Activated CD4-positive, alpha-beta T cell treated with anti-CD3 and anti-CD28 coated beads, Interleukin-2, amount 50 U/mL, for 4 hours (primary cell): ENCODE results near the gene NPHP4.

ENCODE experiments used
- DNase-seq, 2 experiments: peaks; one replicate each; pipeline ENCODE4 v3.0.0-alpha.2; 2020

NPHP4 gene

DNA sequence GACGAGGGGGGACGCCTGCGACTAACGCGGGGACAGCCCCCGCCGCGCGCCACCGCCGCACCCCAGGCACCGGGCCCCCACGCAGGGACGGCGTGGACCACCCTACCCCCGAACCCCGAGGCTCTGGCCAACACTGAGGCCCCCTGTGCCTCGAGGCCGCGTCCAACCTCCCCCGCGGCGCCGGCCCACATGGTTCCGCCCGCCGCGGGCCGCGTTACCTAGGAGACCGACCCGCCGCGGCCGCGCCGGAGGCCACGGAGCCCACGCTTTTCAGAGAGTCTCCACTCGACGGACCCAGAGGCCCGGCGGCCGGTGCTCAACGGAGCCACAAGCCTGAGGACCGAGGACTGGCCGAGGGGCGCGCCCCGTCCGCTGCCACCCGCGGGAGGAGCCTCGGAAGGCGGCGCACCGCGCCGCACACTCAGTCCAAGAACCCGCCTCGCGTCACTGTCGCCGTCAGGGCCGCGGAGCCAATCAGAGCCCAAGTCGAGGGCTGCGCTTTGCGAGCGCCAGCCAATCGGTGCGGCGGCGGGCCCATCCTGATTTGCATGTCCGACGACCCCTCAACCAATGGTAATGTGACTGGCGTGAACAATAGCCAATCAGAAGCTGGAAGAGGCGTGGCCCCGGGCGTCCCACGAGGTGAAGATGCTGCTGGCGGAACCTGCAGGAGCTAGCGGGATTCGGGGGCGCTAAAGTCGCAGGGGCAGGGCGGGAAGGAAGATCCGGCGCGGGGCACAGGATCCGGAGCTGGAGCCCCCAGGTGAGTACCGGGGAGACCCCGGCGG lies at the start of gene NPHP4:
Gene NPHP4, minus strand, starts transcription at position 400 of the 788 bp plus-strand sequence. CDS start 6,136 bp downstream, outside the sequence.
- DNase-seq: peak; percentile 99

DNA sequence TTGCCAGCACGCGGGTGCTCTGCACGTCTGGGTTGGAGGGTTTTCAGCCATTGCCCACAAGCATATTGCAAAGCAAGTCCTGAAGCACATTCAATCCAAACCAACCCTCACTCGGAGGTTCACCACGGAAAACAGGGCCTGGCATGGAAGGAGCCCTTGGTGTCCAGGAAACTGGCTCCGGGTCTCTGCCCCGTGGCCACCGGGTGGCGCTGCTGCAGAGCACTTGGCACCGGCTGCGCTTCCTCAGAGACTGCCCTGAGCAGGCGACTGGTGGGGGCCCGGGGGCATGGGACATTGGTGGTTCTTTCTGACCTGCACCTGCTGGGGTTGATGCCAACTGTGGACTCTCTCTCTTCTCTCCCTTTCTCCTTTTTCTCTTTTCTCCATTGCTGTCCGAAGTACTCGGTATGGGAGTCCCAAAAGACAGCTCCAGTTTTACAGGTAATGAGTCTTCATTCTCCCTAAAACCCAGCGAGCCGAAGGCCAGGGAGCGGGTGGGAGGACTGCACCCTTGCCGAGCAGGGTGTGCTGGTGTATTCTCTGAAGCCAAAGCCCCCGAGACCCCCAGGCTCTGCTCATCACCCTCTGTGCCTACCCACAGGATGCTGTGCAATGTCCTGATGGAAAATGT lies 49.3 kb upstream of the NPHP4 start:
- DNase-seq: no peak

GRCh38 chr1:6040861-6041415 lies 48.7 kb upstream of the NPHP4 start:
- no peak for DNase-seq

GRCh38 chr1:6040444-6040843 lies 48.2 kb upstream of the NPHP4 start:
- no peak for DNase-seq

DNA sequence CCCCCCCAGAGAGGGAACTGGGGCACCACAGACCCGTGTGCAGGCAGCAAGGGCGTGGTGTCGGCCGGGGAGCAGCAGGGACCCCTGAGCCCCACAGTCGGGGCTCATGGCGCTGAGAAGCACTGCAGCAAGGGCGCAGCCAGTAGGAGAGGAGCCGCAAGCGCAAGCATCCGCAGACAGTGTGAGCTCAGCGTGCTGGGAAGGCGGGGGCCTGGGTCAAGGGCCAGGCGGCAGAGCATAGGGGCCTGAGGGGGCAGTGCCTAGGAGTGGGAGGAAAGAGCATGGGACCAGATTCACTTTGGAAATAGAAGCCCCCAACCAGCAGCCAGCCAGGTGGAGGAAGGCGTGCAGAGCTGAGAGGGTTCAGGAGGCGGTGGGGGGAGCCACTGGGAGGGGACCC lies 46.8 kb upstream of the NPHP4 start:
- DNase-seq: no peak

GRCh38 chr1:6038603-6039002 lies 46.4 kb upstream of the NPHP4 start:
- no peak for DNase-seq

- DNase-seq: no peak
These were observed 45.1 kb upstream of the NPHP4 start for GRCh38 chr1:6037338-6037762.

DNA sequence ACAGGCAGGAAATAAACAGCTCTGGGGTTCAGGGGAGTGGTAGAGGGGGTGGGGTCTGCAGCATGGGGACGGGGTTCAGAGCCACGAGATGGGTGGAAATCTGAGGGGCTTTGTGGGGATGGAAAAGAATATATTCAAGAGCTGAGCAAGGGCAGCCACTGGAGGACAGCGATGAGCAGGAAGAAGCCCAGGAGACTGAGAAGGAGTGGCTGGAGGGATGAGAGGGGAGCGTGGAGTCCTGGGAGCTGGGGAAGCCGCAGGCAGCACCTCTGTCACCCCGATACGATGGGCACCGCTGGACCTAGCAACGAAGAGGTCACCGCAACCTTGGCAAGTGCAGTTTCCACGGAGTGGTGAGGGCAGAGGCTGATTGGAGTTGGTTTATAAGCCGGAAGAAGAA lies 43.5 kb upstream of the NPHP4 start:
- no peak for DNase-seq

- DNase-seq: no peak
These were observed 43.1 kb upstream of the NPHP4 start for GRCh38 chr1:6035303-6035702.

- DNase-seq: no peak
These were observed 42.5 kb upstream of the NPHP4 start for GRCh38 chr1:6034750-6035096.

DNA sequence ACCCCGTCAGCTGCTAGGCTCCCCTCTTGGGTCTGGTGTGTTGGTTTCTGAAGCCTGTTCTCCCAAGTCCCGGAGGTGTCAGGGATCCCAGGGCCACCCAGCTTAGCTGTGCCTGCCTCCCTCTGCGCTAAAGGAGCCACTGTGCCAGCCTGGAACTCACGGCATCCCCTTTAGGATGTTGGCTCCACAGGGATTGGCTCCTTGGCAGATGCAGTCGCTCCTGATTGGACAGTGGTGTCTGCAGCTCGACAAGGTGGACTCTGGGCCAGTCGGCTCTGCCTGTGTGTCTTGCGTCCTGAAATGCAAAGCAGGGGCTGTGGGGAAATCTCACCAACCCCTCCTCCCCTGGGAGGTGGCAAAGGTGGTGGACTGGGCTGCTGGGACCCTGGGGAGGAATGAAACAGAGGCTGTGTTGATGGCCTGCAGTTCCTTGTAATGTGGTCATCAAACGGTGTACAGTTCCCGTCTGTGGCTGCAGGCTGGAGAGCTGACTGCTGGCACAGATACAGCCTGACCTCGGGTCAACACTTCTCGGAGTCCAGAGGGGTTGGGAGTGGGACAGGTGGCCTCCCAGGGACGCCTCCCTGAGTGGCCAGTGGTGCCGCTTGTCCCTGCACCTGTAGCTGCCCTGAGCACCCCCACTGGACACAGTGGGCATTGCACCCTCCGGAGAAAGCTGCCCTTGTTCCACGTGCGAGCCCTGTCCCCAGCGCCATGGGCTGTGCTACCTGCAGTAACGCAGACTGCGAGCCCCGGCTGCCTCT lies 41.9 kb upstream of the NPHP4 start:
- peak; percentile 28 to 31 for DNase-seq

- no peak for DNase-seq
These were observed 40.9 kb upstream of the NPHP4 start for GRCh38 chr1:6033124-6033523.

DNA sequence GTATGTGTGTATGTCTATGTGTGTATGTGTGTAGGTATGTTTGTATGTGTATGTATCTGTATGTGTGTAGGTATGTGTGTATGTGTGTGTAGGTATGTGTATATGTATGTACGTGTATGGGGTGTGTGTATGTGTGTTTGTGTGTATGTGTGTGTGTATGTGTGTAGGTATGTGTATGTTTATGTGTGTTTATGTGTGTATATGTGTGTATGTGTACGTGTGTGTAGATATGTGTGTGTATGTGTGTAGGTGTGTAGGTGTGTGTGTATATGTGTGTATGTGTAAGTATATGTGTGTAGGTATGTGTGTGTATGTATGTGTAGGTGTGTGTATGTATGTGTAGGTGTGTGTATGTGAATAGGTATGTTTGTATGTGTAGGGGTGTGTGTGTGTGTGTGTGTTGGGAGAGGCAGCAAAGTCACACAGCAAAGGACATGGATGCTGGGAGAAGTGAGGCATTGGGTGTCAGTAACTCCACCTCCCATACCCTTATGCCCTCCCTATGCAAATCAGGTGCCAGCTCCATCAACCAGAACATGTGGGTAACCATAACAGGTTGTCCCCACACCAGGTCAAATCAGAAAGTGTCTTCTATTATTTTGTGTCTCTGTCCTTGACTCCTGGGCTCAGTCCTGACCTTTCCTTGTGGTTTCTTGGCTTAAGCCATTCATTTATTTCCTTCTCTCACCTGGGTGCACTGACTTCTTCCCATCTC lies 38.5 kb upstream of the NPHP4 start:
- no peak for DNase-seq

- DNase-seq: no peak
These were observed 37.9 kb upstream of the NPHP4 start for GRCh38 chr1:6030132-6030531.

DNA sequence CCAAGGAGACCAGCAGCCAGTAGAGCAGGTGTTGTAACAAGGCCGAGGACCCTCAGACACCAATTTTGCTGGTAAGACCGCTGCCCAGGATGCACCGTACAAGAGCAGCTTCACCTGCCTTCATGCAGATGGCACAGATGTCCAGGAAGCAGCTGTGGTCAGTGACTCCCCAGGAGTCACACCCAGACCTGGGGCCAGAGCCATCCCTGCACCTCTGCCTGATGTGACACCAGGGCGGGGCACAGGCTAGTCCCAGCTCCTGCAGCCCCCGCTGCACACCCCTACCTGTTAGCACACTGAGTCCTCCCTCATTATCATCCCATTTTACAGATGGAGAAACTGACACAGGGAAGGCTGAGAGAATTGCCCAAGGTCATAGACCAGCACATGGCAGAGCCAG lies 37.1 kb upstream of the NPHP4 start:
- no peak for DNase-seq

DNA sequence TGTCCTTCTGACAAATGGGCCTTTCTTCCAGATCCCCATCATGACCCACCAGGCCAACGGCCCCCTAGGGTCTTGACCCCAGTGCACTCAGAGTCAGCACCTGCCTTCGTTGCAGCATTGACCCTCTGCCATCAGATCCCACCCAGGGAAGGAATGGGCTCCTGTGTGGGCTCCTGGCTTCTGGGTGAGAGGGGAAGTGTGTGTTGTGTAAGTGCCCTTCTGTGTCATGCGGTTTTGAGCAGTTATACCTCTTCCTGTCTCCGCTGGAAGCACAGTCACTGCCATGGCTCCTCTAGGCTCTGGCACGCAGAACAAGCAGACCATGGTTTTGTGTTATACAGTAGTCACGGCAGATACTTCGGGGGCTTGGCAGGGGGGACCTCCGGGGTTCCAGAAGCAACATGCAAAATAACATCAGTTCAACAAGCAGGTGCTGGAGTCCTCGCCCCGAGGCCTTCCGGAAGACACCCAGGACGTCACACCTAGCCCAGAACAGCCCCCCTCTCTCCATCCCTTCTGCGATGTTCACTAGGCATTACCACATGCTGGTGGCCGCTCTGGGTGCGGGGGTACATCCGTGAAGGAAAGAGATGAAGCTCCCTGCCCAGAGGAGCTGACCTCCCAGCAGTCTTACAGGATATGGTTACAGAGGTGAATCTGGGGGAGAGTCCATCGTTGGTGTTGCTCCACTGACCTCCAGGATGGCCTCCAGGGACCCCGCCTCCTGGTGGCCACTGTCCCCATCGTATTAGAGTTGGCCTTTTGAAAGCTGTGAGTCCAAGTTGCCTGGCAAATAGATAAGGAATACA lies 36.0 kb upstream of the NPHP4 start:
- peak; percentile 45 to 52 for DNase-seq

- no peak for DNase-seq
These were observed 35.4 kb upstream of the NPHP4 start for GRCh38 chr1:6027591-6027990.

GRCh38 chr1:6026095-6026809 lies 34.0 kb upstream of the NPHP4 start:
- peak; percentile 91 for DNase-seq

DNA sequence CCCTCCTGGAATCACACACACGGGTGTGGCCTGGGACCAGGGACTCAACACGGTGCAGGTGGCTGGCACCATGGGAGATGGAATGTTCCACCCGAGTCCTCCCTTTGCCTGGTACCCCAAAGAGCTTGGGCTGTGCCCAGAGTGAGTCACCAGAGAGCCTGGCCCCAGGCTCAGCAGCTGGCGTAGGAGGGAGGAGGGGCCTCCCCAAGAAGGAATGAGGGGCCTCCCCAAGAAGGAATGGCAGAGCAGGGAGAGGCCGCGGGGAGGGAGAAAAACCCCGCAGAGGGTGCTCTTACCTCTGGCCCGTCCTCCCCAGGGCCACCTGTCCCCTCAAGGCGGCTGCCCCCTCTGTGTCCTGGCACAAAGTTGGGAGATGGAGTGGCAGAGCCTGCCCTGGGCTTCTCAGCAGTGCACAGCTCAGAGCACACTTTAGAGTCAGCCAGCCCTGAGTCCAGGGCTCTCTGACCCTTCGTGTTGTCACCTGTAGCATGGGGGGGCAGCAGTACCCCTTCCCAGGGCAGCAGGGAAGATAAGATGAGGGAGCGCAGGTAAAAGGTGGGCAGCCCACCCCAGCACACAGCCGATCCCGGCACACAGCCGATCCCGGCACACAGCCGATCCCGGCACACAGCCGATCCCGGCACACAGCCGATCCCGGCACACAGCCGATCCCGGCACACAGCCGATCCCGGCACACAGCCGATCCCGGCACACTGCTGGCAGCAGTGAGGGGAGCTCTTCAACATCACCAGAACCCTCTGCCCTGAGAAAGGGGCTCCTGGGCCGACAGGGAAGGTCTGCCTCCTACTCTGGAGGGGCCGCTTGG lies 33.3 kb upstream of the NPHP4 start:
- DNase-seq: peak in 1 of 2 experiments; percentile 19

- DNase-seq: no peak
These were observed 32.2 kb upstream of the NPHP4 start for GRCh38 chr1:6024376-6024775.
